T-helper 2 cell treated with Interferon-gamma antibody and Interleukin-4, amounts not matched to agents 5 μg/mL and 100 μg/mL, for 36 hours (primary cell): Measurements from ENCODE around the gene CCDC154.

ENCODE experiments used
- DNase-seq: peaks from one replicate; pipeline ENCODE4 v3.0.0; 2021; ENCODE audit warnings: low spot score
- H3K27ac Mint-ChIP-seq: one replicate; pipeline ENCODE4 v1.8.0; 2021; ENCODE audit warnings: mild to moderate bottlenecking, mixed read lengths
- H3K27me3 Mint-ChIP-seq: one replicate; pipeline ENCODE4 v1.8.0; 2021; ENCODE audit warnings: low read depth, mixed read lengths
- H3K36me3 Mint-ChIP-seq: one replicate; pipeline ENCODE4 v1.8.0; 2021; ENCODE audit warnings: low read depth, mixed read lengths
- H3K4me1 Mint-ChIP-seq: one replicate; pipeline ENCODE4 v1.8.0; 2021; ENCODE audit warnings: low read depth, mixed read lengths
- H3K4me3 Mint-ChIP-seq: one replicate; pipeline ENCODE4 v1.8.0; 2022; ENCODE audit warnings: mild to moderate bottlenecking, moderate library complexity, mixed read lengths
- H3K9me3 Mint-ChIP-seq: one replicate; pipeline ENCODE4 v1.8.0; 2021; ENCODE audit warnings: mixed read lengths

CCDC154 gene

GRCh38 chr16:1454561-1454960, 10.2 kb upstream of the CCDC154 start:
- H3K36me3 Mint-ChIP-seq = no peaks in the 10 kb centered on the region
- no peak overlapping the region for H3K4me3 Mint-ChIP-seq
- H3K27ac Mint-ChIP-seq = no peak overlapping the region

GRCh38 chr16:1453316-1453715, 9.0 kb upstream of the CCDC154 start:
- H3K4me3 Mint-ChIP-seq = no peak overlapping the region
- H3K9me3 Mint-ChIP-seq = no peaks in the 10 kb centered on the region
- no peaks in the 10 kb centered on the region for H3K4me1 Mint-ChIP-seq
- H3K27ac Mint-ChIP-seq = no peak overlapping the region
- no peaks in the 10 kb centered on the region for H3K27me3 Mint-ChIP-seq
- DNase-seq = no peak
- H3K36me3 Mint-ChIP-seq = no peaks in the 10 kb centered on the region

More at GRCh38 chr16:1454561-1454960, 10.2 kb upstream of the CCDC154 start:
- no peak for DNase-seq
- Mint-ChIP-seq H3K27me3 (no peaks in the 10 kb centered on the region), H3K4me1 (no peaks in the 10 kb centered on the region), H3K9me3 (no peaks in the 10 kb centered on the region)

GRCh38 chr16:1452530-1452929, 8.2 kb upstream of the CCDC154 start:
- H3K27ac Mint-ChIP-seq = no peak overlapping the region
- H3K4me3 Mint-ChIP-seq = no peak overlapping the region
- no peaks in the 10 kb centered on the region for H3K4me1 Mint-ChIP-seq
- no peaks in the 10 kb centered on the region for H3K36me3 Mint-ChIP-seq
- no peak for DNase-seq
- H3K9me3 Mint-ChIP-seq = no peaks in the 10 kb centered on the region
- no peaks in the 10 kb centered on the region for H3K27me3 Mint-ChIP-seq

- Mint-ChIP-seq H3K27me3 (no peaks in the 10 kb centered on the region), H3K36me3 (no peaks in the 10 kb centered on the region)
- DNase-seq = no peak
These were observed 7.5 kb upstream of the CCDC154 start for GRCh38 chr16:1451702-1452392.

GRCh38 chr16:1450841-1451240, 6.5 kb upstream of the CCDC154 start:
- Mint-ChIP-seq H3K27ac (no peak overlapping the region), H3K9me3 (no peaks in the 10 kb centered on the region), H3K4me1 (no peaks in the 10 kb centered on the region), H3K4me3 (no peak overlapping the region), H3K27me3 (no peaks in the 10 kb centered on the region), H3K36me3 (no peaks in the 10 kb centered on the region)
- no peak for DNase-seq

More at GRCh38 chr16:1451702-1452392, 7.5 kb upstream of the CCDC154 start:
- no peaks in the 10 kb centered on the region for H3K4me1 Mint-ChIP-seq
- no peak overlapping the region for H3K4me3 Mint-ChIP-seq
- H3K27ac Mint-ChIP-seq = no peak overlapping the region
- no peaks in the 10 kb centered on the region for H3K9me3 Mint-ChIP-seq

GRCh38 chr16:1450218-1450617, 5.9 kb upstream of the CCDC154 start:
- Mint-ChIP-seq H3K36me3 (no peaks in the 10 kb centered on the region), H3K4me1 (no peaks in the 10 kb centered on the region), H3K27ac (peak overlapping the region; percentile 55), H3K9me3 (no peaks in the 10 kb centered on the region), H3K27me3 (no peaks in the 10 kb centered on the region), H3K4me3 (no peak overlapping the region)
- DNase-seq = no peak

GRCh38 chr16:1449201-1449788, 4.9 kb upstream of the CCDC154 start:
- Mint-ChIP-seq H3K4me3 (no peak overlapping the region), H3K9me3 (no peaks in the 10 kb centered on the region), H3K4me1 (no peaks in the 10 kb centered on the region), H3K36me3 (no peaks in the 10 kb centered on the region), H3K27ac (no peak overlapping the region), H3K27me3 (no peaks in the 10 kb centered on the region)
- no peak for DNase-seq

GRCh38 chr16:1448536-1449116, 4.3 kb upstream of the CCDC154 start:
- no peak for DNase-seq
- Mint-ChIP-seq H3K36me3 (no peaks in the 10 kb centered on the region), H3K9me3 (no peaks in the 10 kb centered on the region)

GRCh38 chr16:1447965-1448364, 3.6 kb upstream of the CCDC154 start:
- Mint-ChIP-seq H3K9me3 (no peaks in the 10 kb centered on the region), H3K27ac (no peak overlapping the region), H3K4me3 (no peak overlapping the region), H3K27me3 (no peaks in the 10 kb centered on the region), H3K4me1 (no peaks in the 10 kb centered on the region), H3K36me3 (no peaks in the 10 kb centered on the region)
- no peak for DNase-seq

More at GRCh38 chr16:1448536-1449116, 4.3 kb upstream of the CCDC154 start:
- Mint-ChIP-seq H3K4me3 (no peak overlapping the region), H3K4me1 (no peaks in the 10 kb centered on the region), H3K27ac (no peak overlapping the region), H3K27me3 (no peaks in the 10 kb centered on the region)

GRCh38 chr16:1446296-1447080, 2.1 kb upstream of the CCDC154 start:
- Mint-ChIP-seq H3K9me3 (no peaks in the 10 kb centered on the region), H3K27ac (no peak overlapping the region), H3K36me3 (no peaks in the 10 kb centered on the region), H3K4me1 (no peaks in the 10 kb centered on the region), H3K27me3 (no peaks in the 10 kb centered on the region), H3K4me3 (no peak overlapping the region)
- no peak for DNase-seq

GRCh38 chr16:1445518-1446203, 1.3 kb upstream of the CCDC154 start:
- Mint-ChIP-seq H3K9me3 (no peaks in the 10 kb centered on the region), H3K27me3 (no peaks in the 10 kb centered on the region), H3K4me1 (no peaks in the 10 kb centered on the region), H3K4me3 (no peak overlapping the region), H3K27ac (no peak overlapping the region), H3K36me3 (no peaks in the 10 kb centered on the region)
- no peak for DNase-seq

GRCh38 chr16:1444730-1445517, 568 bp upstream of the CCDC154 start:
- Mint-ChIP-seq H3K4me1 (no peaks in the 10 kb centered on the region), H3K4me3 (no peak overlapping the region), H3K9me3 (no peaks in the 10 kb centered on the region), H3K27me3 (no peaks in the 10 kb centered on the region), H3K27ac (no peak overlapping the region), H3K36me3 (no peaks in the 10 kb centered on the region)
- DNase-seq = no peak

GRCh38 chr16:1443403-1443973, 868 bp downstream of the CCDC154 start:
- DNase-seq = no peak
- Mint-ChIP-seq H3K36me3 (no peaks in the 10 kb centered on the region), H3K27me3 (no peaks in the 10 kb centered on the region), H3K9me3 (no peaks in the 10 kb centered on the region), H3K4me3 (no peak overlapping the region), H3K27ac (no peak overlapping the region), H3K4me1 (no peaks in the 10 kb centered on the region)
